Tibial nerve (tissue), 4 donors: ENCODE data around the gene TUSC2. TPM values are rescaled to one million over a fixed set of nuclear protein-coding genes. Genes with fewer than 3 reads are reported as not detected.
"Not testable (repeated sequence)": the region's sequence is repeated elsewhere in the genome, so short reads cannot be mapped to it uniquely, and the experiment has no call there.

ENCODE experiments used
- DNase-seq, 2 donors: peaks; one replicate each; pipeline ENCODE4 v3.0.0-alpha.2; 2019; ENCODE audit warnings: low spot score in 2 of 2
- H3K27ac ChIP-seq, 4 donors: fragments of 200-600 bp; sonication (generic) in 3 of 4; one replicate each; pipeline ENCODE4 v1.5.1; 2017 to 2019; ENCODE audit warnings: mild to moderate bottlenecking in 1 of 4
- H3K27me3 ChIP-seq, 2 donors: fragments of 200-600 bp; sonication (generic) in 1 of 2; one replicate each; pipeline versions ENCODE4 v1.5.1 to v1.6.0; 2017 to 2019
- H3K36me3 ChIP-seq, 3 donors: fragments of 200-600 bp; sonication (generic); one replicate each; pipeline ENCODE4 v1.5.1; 2018 to 2019
- H3K4me1 ChIP-seq, 4 donors: fragments of 200-600 bp; sonication (generic) in 3 of 4; one replicate each; pipeline ENCODE4 v1.5.1; 2017 to 2019
- H3K4me3 ChIP-seq, 4 donors: fragments of 200-600 bp; sonication (generic) in 3 of 4; one replicate each; pipeline ENCODE4 v1.5.1; 2017 to 2019; ENCODE audit warnings: mild to moderate bottlenecking in 1 of 4, moderate library complexity in 1 of 4
- H3K9me3 ChIP-seq, 4 donors: fragments of 200-600 bp; sonication (generic) in 3 of 4; one replicate each; pipeline ENCODE4 v1.5.1; 2017 to 2019
- CTCF ChIP-seq, 5 experiments: fragments of 200-600 bp in 3 of 5; fragments of 450-650 bp in 2 of 5; sonication (generic) in 3 of 5; IDR thresholded peaks; one replicate each; pipeline ENCODE4 v1.5.1; 2016 to 2019; ENCODE audit warnings: antibody characterized with exemption in 5 of 5, mild to moderate bottlenecking in 3 of 5, moderate library complexity in 2 of 5
- EP300 ChIP-seq, 2 donors: sonication (generic); formaldehyde crosslinking; IDR thresholded peaks; one replicate each; pipeline ENCODE4 v1.6.1; 2017; ENCODE audit warnings: antibody characterized with exemption in 2 of 2, mild to moderate bottlenecking in 1 of 2
- POLR2A ChIP-seq, 2 donors: fragments of 450-650 bp; IDR thresholded peaks; one replicate each; pipeline ENCODE4 v1.6.1; 2017; ENCODE audit warnings: antibody characterized with exemption in 2 of 2, mild to moderate bottlenecking in 2 of 2, moderate library complexity in 2 of 2
- WGBS, 2 donors: methylation state at CpG; one replicate each; pipeline ENCODE4 v1.1.5; 2018; 5-methylcytosine and 5-hydroxymethylcytosine counted together
- total RNA-seq, 4 donors: library from RNA; depleted of rRNA; stranded (reverse); fragments of >200 nt; gene quantifications; one replicate each; pipeline ENCODE4 v1.1.0, GENCODE V29; 2016

TUSC2 gene
- total RNA-seq, 4 donors from 2014 or later, result 19.0 to 31.9 (median 20.8) TPM

DNA sequence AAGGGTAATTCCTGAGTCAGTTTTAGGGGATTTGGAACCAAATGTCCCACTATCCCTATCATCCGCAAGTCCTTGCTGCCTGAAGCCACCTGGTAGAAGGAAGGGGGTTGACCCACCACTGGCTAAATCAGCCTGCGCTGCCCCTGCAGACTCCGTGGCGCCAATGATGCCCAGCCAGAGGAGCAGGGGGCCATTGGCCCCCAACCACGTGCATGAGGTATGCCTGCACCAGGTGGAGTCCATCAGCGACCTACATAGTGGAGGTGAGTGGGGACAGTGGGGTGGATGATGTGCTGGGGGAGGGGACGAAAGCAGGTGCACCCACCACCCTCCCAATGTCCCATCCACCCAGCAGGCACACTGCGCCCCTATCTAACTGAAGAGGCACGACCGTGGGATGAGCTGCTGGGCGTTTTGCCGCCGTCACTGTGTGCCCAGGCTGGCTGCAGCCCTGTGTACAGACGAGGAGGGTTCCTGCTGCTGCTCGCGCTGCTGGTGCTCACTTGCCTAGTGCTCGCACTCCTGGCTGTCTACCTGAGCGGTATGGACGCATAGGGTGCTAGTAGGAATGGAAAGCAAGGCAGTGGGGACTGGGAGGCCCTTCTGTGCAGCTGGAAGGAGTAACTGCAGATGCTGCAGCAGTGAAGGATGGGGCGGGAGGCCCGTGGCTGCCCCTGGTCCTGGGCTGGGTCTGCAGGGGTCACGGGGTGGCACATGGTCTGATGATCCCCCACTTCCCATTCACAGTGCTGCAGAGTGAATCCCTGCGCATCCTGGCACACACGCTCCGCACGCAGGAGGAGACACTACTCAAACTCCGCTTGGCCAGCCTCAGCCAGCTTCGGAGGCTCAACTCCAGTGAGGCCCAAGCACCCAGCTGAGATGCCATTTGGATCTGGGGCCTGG lies 41.4 kb downstream of the TUSC2 start:
- Histone ChIP-seq H3K27me3 (no peaks in the 10 kb centered on the region), H3K9me3 (no peaks in the 10 kb centered on the region), H3K4me3 (no peak overlapping the region), H3K36me3 (peaks cover 0 to 46% (median 15%) of the 10 kb centered on the region in 3 donors), H3K27ac (no peak overlapping the region), H3K4me1 (peaks cover 0 to 15% (median 7%) of the 10 kb centered on the region in 4 donors)
- DNase-seq, result no peak
- no peak for TF ChIP-seq CTCF (IDR thresholded peaks at IDR 0.05)
- 84 to 89% methylated on average over 28 of the region's 28 CpGs for WGBS, 2 donors

DNA sequence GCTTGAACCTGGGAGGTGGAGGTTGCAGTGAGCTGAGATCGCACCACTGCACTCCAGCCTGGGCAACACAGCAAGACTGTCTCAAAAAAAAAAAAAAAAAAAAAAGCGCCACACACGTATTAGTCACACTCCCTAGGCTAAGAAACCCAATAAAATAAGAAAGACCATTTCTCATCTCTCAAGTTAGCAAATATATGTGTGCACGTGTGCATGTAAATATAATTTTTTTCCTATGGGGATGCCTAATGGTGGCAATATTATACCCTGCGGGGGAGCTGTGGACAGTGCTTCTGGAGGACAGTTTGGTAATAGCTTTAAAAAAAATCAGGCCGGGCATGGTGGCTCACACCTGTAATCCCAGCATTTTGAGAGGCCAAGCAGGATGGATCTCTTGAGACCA lies 43.9 kb downstream of the TUSC2 start:
- not testable (repeated sequence) for H3K27me3 ChIP-seq, DNase-seq, H3K9me3 ChIP-seq, H3K4me1 ChIP-seq, H3K27ac ChIP-seq, H3K4me3 ChIP-seq
- WGBS, 2 donors, result 80 to 81% methylated on average over 6 of the region's 6 CpGs
- peaks cover 0 to 32% (median 7%) of the 10 kb centered on the region in 3 donors for H3K36me3 ChIP-seq

- WGBS, 2 donors, result 86 to 90% methylated on average over 7 to 8 of the region's 8 CpGs
- DNase-seq, result no peak
- Histone ChIP-seq H3K27me3 (peaks cover 0 to 15% of the 10 kb centered on the region in 2 donors), H3K4me3 (no peak overlapping the region), H3K9me3 (no peaks in the 10 kb centered on the region), H3K27ac (peak overlapping the region in 3 of 4 donors; percentile 34 to 68 (median 66)), H3K4me1 (peaks cover 0 to 41% (median 19%) of the 10 kb centered on the region in 4 donors), H3K36me3 (peaks cover 0 to 19% (median 0%) of the 10 kb centered on the region in 3 donors)
- no peak for TF ChIP-seq CTCF (IDR thresholded peaks at IDR 0.05)
Measured at GRCh38 chr3:50279255-50280016, 48.6 kb downstream of the TUSC2 start.

DNA sequence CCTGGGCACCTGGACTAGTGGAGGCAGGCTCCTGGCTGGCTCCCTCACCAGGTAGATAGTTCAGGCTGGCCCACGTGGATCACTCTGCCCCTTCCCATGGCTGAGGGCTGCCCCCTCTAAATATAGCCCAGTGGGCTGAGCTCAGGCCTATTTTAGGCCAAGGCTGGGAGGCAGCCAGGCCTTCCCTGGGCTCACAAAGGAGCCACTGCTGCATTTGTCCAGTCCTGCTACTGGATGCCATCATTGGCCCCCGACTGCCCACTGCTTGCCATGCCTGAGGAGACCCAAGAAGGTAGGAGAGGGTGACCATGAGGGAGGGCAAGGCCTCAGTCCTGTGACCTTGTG lies 49.2 kb downstream of the TUSC2 start, which contains the start of gene LSMEM2:
Gene LSMEM2, plus strand, starts transcription at position 208 of the 345 bp plus-strand sequence. Its CDS starts 27 bp downstream, at position 235.
- WGBS, 2 donors, result 17 to 36% methylated on average over 1 to 2 of the region's 2 CpGs

GRCh38 chr3:50278123-50278879 lies 49.7 kb downstream of the TUSC2 start:
- no peak overlapping the region for H3K4me3 ChIP-seq
- peak overlapping the region in 2 of 4 donors; percentile 66 to 68 for H3K27ac ChIP-seq
- TF ChIP-seq EP300 (IDR thresholded peaks at IDR 0.05), result no peak
- TF ChIP-seq POLR2A (IDR thresholded peaks at IDR 0.05), result no peak
- no peak for TF ChIP-seq CTCF (IDR thresholded peaks at IDR 0.05)
- peaks cover 0 to 15% of the 10 kb centered on the region in 2 donors for H3K27me3 ChIP-seq
- no peak for DNase-seq
- H3K9me3 ChIP-seq, result no peaks in the 10 kb centered on the region
- peaks cover 0 to 19% (median 0%) of the 10 kb centered on the region in 3 donors for H3K36me3 ChIP-seq
- WGBS, 2 donors, result 42 to 65% methylated on average over 3 to 4 of the region's 4 CpGs
- peaks cover 0 to 52% (median 30%) of the 10 kb centered on the region in 4 donors for H3K4me1 ChIP-seq

More for the DNA sequence above, 49.2 kb downstream of the TUSC2 start, which contains the start of gene LSMEM2:
- no peaks in the 10 kb centered on the region for H3K9me3 ChIP-seq
- H3K4me3 ChIP-seq, result no peak within 1 kb of the TSS
- TF ChIP-seq EP300 (IDR thresholded peaks at IDR 0.05), result no peak
- peak in 1 of 2 donors; percentile 19 for TF ChIP-seq POLR2A (IDR thresholded peaks at IDR 0.05)
- peaks cover 0 to 47% (median 25%) of the 10 kb centered on the region in 4 donors for H3K4me1 ChIP-seq
- H3K27me3 ChIP-seq, result peaks cover 0 to 15% of the 10 kb centered on the region in 2 donors
- H3K27ac ChIP-seq, result peak within 1 kb of the TSS in 3 of 4 donors; percentile 34 to 68 (median 66)
- DNase-seq, result no peak
- H3K36me3 ChIP-seq, result peaks cover 0 to 19% (median 0%) of the 10 kb centered on the region in 3 donors
